Measurements from ENCODE around the gene UBE2O.

UBE2O gene

DNA sequence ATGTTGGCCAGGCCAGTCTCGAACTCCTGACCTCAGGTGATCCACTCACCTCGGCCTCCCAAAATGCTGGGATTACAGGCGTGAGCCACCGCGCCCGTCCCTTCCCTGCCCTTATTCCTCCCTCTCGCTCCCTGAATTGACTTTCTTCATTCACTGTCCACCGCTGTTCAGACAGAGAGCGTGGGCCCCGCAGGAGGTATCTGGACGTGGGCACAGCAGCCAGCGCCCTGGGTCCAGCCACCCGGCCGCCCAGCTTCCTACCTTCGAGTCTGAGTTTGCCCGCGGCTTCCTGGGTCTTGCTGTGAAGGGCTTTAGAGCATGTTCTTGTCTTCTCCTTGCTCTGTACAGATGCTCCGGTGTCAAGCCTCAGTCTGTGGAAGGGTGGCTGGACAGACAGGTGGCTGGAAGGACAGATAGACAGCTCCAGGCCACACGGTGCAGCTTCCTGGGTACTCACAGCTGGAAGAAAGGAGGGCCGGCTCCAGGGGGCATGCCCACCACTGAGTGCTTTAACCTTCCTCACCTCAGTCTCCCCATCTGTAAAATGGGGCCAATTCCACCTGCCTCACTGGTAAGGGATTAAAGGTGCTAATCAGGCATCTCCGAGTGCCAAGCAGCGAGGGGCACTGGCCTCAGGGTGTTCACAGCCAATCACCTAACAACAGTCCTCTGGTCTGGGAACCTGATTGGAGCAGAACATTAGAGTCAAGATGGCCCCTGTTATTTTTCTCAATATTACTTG, 34.7 kb upstream of the UBE2O start:
- DNase-seq (ENCODE audit: low read depth, low spot score): no peak
- no peak overlapping the region for H3K27ac ChIP-seq

DNA sequence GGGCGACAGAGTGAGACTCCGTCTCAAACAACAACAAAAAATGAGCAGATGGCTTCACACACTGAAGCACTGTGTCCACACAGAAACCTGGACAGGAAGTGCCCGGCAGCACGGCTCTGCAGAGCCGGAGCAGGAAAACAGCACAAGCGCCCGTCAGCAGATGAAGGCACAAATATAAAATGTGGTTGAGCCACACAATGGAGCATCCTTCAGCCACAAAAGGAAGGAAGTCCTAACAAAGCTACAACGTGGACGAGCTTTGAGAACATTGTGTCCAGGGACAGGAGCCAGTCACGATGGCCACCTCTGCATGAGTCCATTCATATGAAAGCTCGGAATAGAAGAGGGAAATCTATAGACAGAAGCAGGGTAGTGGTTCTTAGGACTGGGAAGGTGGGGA, 32.6 kb upstream of the UBE2O start:
- H3K27ac ChIP-seq: peak overlapping the region; percentile 22
- no peak for DNase-seq (ENCODE audit: low read depth, low spot score)

DNA sequence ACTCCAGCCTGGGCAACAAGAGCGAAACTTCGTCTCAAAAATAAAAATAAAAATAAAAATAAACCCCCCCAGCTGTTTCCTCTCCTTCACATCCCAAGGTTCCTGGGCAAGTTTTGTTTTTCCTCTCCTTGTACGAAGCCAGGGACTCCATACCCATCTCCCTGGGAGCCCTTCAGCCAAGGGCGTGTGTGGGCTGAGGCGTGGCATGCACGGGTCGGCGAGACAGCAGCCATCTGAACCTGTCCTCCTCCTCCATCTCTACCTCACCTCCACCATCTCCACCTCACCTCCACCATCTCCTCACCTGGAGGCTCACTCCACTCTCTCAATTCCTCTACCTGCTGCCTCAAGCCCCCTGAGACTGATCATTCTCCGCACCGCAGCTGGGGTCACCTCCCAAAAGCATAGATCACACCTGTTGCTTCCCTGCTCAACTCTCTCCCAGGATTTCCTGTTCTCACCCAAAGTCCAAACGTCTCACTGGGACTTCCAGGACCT, 31.3 kb upstream of the UBE2O start:
- no peak overlapping the region for H3K27ac ChIP-seq
- DNase-seq (ENCODE audit: low read depth, low spot score): no peak

DNA sequence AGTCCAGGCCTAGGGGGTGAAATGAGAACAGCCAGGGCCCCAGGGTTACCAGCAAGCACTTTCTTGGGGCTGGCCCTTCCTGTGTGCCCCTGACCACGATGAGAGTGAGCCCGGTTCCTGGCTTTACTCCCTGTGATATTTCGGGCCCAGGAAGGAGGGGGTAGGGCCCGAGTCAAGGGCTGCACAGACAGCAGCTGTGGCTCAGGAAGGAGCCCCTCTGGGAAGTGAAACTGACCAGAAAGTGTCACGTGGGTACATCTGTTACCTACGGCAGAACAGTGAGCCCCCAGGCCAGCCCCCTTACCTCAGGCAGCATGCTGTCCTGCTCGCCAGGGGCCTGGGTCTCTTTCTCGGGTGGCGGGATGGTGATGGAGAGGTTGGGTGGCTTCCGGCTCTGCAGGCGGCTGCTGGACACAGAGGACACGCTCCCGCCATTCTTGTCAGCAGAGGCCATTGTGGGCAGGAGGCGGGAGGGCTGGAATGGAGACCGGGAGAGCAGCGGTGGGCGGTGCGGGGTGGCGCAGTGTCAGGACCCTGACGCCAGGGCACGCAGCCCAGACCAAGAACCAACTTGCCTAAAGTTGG, 28.2 kb upstream of the UBE2O start:
- DNase-seq (ENCODE audit: low read depth, low spot score): no peak
- H3K27ac ChIP-seq: no peak overlapping the region

DNA sequence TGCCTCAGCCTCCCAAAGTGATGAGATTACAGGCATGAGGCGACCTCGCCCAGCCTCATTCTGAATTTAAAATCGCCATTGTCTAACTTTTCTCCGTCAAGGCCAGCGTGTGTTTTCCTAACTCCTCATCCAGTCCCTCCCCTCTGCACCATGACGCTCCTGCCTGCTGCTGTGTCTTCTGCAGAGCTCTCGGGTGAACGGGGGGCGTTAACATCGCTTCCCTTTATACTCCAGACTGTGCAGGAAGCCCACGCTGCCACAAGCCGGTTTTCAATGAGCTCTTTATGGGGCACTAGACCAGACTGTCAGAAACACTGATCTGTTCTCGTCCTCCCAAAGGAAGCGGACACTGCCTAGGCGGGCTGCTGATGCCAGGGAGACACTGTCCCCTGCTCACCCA, 27.7 kb upstream of the UBE2O start:
- H3K27ac ChIP-seq: no peak overlapping the region
- DNase-seq (ENCODE audit: low read depth, low spot score): no peak

DNA sequence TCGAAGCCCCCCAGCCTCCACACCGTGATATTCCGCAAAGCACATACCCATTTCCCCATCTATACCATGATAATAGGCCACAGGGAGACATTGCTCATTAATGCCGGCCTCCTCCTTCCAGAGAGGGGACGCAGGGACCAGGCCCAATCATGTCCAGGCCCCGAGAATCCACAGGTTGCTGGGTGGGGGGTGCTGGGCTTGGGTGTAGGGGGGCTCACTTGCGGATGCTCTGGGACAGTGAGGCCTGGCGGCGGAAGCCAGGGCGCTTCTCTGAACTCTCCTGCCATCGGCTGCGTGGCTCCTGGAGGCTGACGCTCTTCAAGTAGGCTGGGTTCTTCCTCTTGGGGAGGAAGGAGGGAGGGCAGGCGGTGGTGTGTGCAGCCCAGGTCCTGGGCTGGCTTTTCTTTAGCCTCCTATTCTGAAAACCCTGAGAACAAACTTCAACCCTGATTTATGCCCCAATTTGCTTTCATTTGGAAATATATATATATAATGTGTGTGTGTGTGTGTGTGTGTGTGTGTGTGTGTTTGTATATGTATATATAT, 26.6 kb upstream of the UBE2O start:
- no peak overlapping the region for H3K27ac ChIP-seq
- no peak for DNase-seq (ENCODE audit: low read depth, low spot score)

DNA sequence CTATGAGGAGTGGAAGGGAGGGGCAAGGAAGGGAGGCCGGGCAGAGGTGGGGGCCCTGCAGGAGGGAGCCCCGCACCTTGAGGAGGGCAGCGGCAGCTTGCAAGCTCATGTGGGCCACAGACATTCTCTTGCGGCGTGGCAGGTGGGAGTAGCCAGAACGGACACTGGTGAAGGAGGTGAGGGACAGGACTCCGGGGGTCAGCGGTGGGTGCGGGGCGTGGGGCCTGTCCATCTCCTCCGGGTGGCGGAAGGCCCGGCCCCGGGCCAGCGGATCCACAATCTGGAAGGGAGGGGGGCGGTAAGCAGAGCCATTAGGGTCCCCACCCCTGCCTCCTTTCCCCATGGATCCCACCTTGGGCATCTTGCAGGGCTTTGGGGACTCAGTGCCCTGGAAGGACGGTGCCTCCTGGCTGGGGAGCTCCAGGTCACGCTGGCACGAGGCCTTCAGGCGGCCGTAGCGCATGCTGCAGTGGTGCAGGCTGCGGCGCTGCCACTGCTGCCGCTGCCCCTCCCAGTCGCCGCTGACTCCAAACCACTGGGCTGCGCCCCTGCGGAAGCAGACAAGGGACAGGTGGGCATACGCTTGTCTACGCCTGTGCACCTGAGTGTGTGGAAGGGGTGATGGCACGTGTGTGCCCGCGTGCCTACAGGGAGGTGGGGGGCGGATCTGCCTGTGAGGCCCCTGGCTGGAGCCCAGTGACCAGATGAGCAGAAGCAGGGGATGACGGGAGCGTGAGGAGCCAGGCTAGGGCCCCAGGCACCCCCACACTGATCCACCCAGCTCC, 26.0 kb upstream of the UBE2O start:
- DNase-seq (ENCODE audit: low read depth, low spot score): no peak
- no peak overlapping the region for H3K27ac ChIP-seq

DNA sequence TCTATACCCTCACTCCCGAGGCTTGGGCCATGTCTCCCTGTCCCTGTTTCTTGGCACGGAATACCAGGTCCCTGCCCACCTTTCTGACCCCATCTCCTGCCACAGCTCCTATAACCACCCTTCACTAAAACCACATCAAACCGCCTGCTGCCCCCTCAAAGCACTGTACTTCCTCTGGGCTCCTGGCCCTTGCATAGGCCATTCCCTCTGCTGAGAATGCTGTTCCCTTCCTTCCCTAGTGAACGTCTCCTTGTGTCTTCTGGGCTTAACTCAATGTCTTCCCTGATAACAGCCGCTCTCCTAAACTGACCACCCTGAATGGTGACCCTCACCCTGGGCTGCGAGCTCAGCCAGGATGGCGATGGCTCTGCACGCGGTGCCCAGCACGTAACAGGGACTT, 25.1 kb upstream of the UBE2O start:
- no peak overlapping the region for H3K27ac ChIP-seq
- no peak for DNase-seq (ENCODE audit: low read depth, low spot score)

DNA sequence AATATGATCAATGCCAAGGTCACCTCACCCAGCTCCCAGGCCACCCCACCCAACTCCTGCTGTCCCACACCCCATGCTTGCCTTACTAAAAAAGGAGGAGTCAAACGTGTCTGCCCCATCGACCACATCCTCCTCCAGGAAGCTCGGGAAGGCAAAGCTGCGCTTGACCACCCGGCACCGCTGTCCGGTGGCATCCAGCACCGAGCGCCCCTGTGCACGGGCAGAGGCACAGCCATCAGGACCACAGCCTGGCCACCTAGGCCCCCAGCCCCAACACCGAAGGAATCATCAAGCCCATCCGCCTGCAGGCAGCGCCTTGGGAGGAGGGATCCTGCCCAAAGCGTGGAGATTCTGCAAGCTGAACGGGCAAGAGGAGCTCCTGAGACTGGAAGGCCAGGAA, 24.6 kb upstream of the UBE2O start:
- no peak for DNase-seq (ENCODE audit: low read depth, low spot score)
- H3K27ac ChIP-seq: no peak overlapping the region

DNA sequence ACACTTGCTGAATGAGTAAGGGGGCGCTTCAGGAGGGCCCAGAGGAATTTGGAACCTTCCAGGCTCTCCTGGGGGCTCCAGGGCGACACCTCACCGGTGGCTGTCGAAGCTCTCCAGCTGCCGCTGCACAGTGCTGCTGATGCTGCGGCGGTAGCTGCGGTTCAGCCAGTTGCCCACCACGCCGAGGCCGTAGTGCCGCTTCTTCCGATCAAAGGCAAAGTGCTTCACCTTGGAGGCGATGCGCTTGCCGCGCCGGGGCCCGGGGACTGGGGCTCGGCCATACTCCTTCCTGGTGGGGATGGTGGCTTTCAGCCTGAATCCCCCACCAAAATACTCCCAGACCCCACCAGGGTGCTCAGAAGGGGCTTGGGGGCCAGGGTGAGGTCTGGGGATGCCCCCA, 23.8 kb upstream of the UBE2O start:
- H3K27ac ChIP-seq: no peak overlapping the region
- DNase-seq (ENCODE audit: low read depth, low spot score): no peak

DNA sequence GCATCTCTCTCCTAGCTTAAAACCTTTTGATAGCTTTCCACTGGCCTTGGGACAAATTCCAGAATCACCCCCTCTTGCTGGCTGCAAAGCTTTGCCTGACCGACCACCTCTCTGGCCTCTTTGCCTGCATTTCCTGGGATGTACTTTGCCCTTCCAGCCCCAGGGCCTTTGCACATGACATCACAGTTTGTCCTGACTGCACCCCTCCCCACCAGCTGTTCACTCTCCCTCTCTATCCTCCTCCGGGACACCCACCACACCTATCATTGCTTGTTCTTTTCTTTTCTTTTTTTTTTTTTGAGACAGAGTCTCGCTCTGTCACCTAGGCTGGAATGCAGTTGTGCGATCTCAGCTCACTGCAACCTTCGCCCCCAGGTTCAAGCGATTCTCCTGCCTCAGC, 22.4 kb upstream of the UBE2O start:
- H3K27ac ChIP-seq: no peak overlapping the region

DNA sequence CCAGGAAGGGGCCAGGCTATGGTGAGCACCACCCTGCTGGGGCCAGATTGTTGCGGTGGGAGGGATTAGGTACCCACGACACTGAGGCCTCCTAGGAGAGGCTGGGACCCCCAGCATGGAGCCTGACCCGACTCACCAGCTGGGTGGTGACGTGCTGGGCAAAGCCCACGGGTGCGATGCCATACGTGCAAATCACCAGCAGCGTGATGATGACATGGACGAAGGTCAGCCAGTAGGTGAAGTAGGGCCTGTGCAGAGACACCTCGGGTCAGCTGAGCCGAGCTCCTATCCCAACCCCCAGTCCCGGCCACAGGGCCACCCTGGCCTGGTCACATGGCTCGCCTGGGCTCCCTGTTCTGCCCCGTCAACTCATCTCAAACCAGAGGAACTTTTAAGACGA, 21.9 kb upstream of the UBE2O start:
- DNase-seq (ENCODE audit: low read depth, low spot score): no peak
- no peak overlapping the region for H3K27ac ChIP-seq

More for the DNA sequence above, 22.4 kb upstream of the UBE2O start:
- no peak for DNase-seq (ENCODE audit: low read depth, low spot score)

DNA sequence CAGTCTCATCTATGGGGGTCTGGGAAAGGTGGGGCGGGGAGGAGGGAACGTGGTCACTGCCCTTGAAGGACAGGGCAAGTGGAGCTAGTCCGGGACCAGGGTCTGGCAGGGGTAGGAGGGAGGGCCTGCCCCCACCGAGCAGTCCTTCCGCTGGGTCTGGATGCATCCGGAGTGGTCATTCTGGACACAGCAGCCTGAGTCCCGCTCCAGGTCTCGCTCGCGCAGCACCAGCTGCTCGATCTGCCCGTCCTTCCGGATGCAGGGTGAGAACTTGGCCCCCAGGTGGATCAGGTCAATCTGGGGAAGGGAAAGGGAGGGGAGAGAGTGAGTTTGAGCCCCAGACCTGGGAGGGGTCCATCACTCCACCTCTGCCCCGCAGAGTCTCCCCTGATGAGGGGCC, 21.3 kb upstream of the UBE2O start:
- DNase-seq (ENCODE audit: low read depth, low spot score): no peak
- H3K27ac ChIP-seq: no peak overlapping the region

DNA sequence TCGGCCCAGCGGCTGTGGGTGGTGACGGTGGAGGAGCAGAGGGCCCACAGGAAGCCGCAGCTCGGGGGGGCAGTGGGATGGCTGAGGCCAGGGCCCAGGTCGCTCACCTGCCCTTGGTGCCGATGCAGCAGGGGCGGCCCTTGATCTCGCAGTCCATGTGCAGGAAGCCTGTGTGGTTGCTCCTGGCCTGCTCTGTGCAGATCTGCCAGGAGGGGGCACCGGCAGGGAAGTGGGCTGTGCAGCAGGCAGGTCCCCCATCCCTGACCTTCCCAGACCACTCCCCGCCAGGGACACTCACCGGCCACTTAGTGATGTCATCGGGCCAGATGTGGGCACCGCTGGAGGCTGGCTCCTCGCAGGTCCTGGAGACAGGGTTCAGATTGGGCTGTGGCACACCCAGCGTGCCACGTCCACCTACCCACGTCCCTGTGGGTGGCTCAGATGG, 20.6 kb upstream of the UBE2O start:
- H3K27ac ChIP-seq: no peak overlapping the region
- no peak for DNase-seq (ENCODE audit: low read depth, low spot score)

DNA sequence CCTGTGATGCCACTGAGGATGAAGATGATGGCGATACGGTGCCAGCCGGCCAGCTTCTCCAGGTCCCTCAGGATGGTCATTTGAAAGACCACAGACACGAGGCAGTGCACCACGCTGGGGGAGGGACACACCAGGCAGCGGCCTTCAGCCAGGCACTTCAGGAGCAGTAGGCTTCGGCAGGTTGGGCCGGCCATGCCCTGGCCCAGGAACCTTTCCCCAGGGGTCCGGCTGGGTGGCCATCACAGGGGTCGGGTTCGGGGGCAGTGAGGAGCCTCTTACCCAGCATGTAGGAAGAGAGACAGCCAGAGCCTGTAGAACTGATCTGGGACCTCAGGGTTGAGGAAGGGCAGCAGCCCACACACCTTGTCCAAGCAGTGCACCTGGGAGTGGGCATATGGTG, 19.8 kb upstream of the UBE2O start:
- no peak for DNase-seq (ENCODE audit: low read depth, low spot score)
- no peak overlapping the region for H3K27ac ChIP-seq

DNA sequence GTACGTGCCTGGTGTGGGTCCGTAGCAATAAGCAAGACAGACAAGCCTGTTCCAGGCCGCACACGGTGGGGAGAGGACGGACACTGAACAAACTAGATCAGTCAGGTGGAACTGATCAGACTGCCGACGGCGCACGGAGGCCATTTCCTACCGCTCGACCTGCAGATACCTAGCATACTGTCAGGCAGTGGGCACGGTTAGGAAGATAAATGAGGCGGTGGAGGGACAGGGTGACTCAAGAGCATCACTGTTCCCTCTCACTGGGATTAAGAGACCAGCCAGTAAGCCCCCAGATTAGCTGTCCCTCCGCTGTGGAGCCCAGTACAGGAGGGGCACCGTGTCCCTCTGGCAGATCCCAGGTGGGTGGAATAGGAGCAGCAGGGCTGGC, 19.3 kb upstream of the UBE2O start:
- no peak overlapping the region for H3K27ac ChIP-seq
- no peak for DNase-seq (ENCODE audit: low read depth, low spot score)

DNA sequence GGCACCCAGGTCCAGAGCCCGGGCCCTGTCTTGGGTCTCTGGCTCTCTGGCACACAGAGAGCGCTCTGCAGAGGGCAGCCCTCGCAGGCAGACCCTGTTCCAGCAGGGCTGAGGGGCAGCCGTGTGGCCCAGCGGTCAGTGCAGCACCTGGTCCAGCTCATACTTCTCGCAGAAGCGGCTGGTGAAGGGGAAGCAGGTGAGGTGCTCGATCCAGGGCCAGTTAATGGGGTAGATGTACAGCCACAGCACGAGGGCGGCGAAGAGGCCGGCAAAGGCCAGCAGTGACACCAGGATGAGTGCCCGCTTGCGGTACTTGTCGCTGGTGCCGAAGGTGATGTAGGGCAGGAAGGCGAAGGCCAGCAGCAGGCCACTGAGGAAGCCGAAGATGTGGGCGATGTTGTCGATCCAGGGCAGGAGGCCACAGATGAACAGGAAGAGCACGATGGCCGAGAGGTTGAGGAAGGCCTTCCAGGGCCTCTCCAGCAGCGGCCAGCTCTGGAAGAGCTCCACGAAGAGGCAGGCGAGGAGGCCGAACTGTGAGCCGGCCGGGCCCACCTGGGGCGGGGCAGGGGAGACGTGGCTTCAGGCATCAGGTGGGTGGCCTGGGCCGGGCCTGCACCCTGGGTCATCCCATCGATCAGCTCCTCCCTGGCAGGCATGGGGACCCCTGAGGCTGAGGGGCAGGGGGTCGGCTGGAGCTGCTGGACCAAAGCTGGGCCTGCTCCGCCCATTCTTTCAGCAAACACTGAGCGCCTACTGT, 18.7 kb upstream of the UBE2O start:
- no peak for DNase-seq (ENCODE audit: low read depth, low spot score)

DNA sequence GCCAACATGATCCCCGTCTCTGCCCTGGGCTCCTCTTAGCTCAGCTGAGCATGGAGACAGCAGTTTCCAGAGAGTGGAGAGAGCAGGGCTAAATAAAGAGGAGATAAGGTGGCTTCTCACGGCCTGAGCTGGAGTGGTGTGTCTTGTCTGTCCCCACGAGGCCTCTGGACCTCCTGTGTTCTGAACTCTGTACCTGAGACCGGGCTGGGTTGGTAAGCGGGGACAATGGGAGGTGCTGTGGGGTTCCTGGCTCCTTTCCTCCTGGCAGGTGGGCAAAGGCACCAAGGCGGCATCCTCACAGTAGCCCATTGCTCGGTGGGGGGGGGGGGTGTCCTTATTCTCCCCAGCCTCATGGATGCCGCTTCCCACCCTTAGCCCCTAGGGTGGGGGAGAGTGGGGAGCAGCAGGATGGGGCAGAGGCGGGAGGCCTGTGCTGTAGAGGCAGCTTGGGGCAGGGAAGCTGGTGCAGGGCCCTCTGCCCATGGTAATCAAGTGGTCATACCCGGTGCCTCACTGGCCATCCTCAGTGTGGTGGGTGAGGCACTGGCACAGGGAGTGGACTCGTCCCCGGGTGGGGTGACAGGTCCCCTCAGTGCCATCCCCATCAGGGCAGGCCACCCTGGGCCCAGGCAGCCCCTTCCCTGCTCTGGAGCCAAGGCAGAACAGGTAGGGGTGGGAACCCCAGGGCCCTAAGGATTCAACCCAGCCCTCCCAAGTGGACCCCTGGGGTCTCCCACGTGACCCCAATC, 17.2 kb upstream of the UBE2O start:
- no peak overlapping the region for H3K27ac ChIP-seq
- DNase-seq (ENCODE audit: low read depth, low spot score): no peak

More for the DNA sequence above, 18.7 kb upstream of the UBE2O start:
- H3K27ac ChIP-seq: no peak overlapping the region

DNA sequence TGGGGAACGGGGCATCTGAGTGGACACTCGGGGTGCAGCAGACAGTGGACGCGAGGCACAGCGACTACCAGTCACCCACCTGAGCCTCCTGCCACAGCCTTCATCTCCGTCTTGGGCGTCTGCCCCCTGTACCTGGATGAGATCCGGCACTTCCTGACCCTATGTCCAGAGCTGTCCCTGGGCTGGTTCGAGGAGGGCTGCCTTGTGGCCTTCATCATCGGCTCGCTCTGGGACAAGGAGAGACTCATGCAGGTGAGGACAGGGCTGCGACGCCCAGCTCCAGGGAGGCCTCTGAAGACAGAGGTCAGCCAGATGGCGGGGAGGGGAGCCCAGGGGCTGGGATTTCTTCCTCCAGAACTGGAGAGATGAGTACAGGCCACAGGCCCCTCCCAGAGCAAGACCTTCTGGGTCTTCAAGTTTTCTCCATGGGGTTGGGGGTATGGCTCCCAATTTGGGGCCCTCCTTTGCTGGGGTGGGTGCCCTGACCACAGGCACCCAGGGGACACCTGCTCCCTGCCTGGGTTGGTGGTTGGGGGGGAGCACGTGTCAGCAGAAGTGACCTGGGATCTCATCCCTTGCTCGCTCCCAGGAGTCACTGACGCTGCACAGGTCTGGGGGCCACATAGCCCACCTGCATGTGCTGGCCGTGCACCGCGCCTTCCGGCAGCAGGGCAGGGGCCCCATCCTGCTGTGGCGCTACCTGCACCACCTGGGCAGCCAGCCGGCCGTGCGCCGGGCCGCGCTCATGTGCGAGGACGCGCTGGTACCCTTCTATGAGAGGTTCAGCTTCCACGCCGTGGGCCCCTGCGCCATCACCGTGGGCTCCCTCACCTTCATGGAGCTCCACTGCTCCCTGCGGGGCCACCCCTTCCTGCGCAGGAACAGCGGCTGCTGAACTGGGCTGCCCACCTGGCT, 16.4 kb upstream of the UBE2O start:
- H3K27ac ChIP-seq: no peak overlapping the region
- no peak for DNase-seq (ENCODE audit: low read depth, low spot score)

All from epithelial cell of prostate (primary cell).